Right lobe of liver (tissue), 4 donors: ENCODE data around the gene CYTIP.

Experiments used
- POLR2A ChIP-seq: fragments of 450-650 bp; IDR thresholded peaks from one replicate; pipeline ENCODE4 v1.6.1; 2017; ENCODE audit warnings: antibody characterized with exemption, mild to moderate bottlenecking
- TF ChIP-seq, protein P1 (sequence below), 4 donors: fragments of 200-600 bp in 3 of 4; fragments of 450-650 bp in 1 of 4; IDR thresholded peaks; one replicate each; pipeline versions ENCODE4 v1.5.1 to v1.8.0; 2016 to 2022; ENCODE audit warnings: antibody characterized with exemption in 4 of 4, mild to moderate bottlenecking in 2 of 4
- donor health status: DM: no; HTN: no; CAD: no.
- donor health status: DM: no; HTN: no; CAD: no.
- donor health status: DM: no; HTN: yes; CAD: no.

DNA sequence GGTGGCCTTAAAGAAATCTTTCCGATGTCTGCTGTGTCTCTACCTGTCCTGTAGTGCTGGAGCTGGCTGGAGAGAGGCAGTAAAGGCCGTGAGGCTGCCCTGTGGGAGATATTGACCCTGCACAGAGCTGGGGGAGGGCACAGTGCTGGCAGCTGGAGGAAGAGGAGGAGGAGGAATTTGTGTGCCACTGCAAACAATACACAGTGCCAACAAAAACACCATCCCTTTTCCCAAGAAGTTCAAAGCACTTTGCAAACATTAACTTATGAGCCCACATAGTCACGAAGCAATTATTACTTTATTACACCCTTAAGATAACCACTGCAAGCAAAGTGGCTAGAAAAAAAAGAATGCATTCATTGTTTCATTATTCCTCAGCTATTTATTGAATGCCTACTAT is 45.0 kb upstream of the CYTIP start:
- TF ChIP-seq, protein P1, sequence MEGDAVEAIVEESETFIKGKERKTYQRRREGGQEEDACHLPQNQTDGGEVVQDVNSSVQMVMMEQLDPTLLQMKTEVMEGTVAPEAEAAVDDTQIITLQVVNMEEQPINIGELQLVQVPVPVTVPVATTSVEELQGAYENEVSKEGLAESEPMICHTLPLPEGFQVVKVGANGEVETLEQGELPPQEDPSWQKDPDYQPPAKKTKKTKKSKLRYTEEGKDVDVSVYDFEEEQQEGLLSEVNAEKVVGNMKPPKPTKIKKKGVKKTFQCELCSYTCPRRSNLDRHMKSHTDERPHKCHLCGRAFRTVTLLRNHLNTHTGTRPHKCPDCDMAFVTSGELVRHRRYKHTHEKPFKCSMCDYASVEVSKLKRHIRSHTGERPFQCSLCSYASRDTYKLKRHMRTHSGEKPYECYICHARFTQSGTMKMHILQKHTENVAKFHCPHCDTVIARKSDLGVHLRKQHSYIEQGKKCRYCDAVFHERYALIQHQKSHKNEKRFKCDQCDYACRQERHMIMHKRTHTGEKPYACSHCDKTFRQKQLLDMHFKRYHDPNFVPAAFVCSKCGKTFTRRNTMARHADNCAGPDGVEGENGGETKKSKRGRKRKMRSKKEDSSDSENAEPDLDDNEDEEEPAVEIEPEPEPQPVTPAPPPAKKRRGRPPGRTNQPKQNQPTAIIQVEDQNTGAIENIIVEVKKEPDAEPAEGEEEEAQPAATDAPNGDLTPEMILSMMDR (IDR thresholded peaks at IDR 0.05) = no peak
- TF ChIP-seq POLR2A = no peak
